SK-N-SH (cell line): Measurements from ENCODE around the gene YES1. TPM values are rescaled to one million over a fixed set of nuclear protein-coding genes. Genes with fewer than 3 reads are reported as not detected.

ENCODE experiments used
- CTCF ChIA-PET: fragments of 300-600, 350-600 bp; formaldehyde crosslinking; extraction: SDS; loops from one replicate; lab custom pipeline; 2021; lab: Yijun Ruan, JAX
- POLR2A ChIA-PET: fragments of 350-600 bp; sonication (Branson Sonifier 250); formaldehyde crosslinking; extraction: SDS; loops from one replicate; lab custom pipeline; 2020; ENCODE audit warnings: antibody characterized with exemption, inconsistent platforms; lab: Yijun Ruan, JAX
- DNase-seq: peaks from one replicate; pipeline ENCODE4 v3.0.0; 2012
- H2AFZ ChIP-seq: fragments of 200-600 bp; sonication (generic); 2 replicates; pipeline ENCODE4 v1.8.1; 2016; ENCODE audit warnings: antibody characterized with exemption, mild to moderate bottlenecking, low read depth
- H3F3A ChIP-seq: fragments of 200-600 bp; sonication (generic); replicated peaks from 2 replicates; pipeline ENCODE3; 2016; ENCODE audit warnings: antibody characterized with exemption, mild to moderate bottlenecking; ENCODE audit not compliant: insufficient read depth
- H3K27ac ChIP-seq, 2 experiments: fragments of 200-500 bp in 1 of 2; fragments of 200-600 bp in 1 of 2; sonication (Bioruptor generic) in 1 of 2; sonication (generic), shearing (Covaris generic) in 1 of 2; 2 replicates each; pipeline versions ENCODE4 v1.5.1 to v1.6.1; 2014 to 2016; ENCODE audit warnings: low read depth in 2 of 2, inconsistent platforms in 1 of 2, low read length in 1 of 2, mild to moderate bottlenecking in 1 of 2, mixed read lengths in 1 of 2
- H3K27me3 ChIP-seq: fragments of 200-600 bp; sonication (generic), shearing (Covaris generic); 2 replicates; pipeline ENCODE4 v1.6.1; 2016; ENCODE audit warnings: mixed run types; ENCODE audit not compliant: insufficient read depth
- H3K36me3 ChIP-seq, 2 experiments: fragments of 200-500 bp in 1 of 2; fragments of 200-600 bp in 1 of 2; sonication (Bioruptor generic) in 1 of 2; sonication (generic) in 1 of 2; replicated peaks in 1 of 2; 2 replicates each; pipeline versions ENCODE3 to v1.5.1; 2014 to 2016; ENCODE audit warnings: low read length in 1 of 2, mild to moderate bottlenecking in 1 of 2; ENCODE audit not compliant: insufficient read depth in 2 of 2, control insufficient read depth in 1 of 2
- H3K4me1 ChIP-seq, 2 experiments: fragments of 200-500 bp in 1 of 2; fragments of 200-600 bp in 1 of 2; sonication (Bioruptor generic) in 1 of 2; sonication (generic), shearing (Covaris generic) in 1 of 2; 2 replicates each; pipeline versions ENCODE4 v1.5.1 to v1.6.1; 2014 to 2016; ENCODE audit warnings: low read depth in 1 of 2, low read length in 1 of 2, mixed run types in 1 of 2; ENCODE audit not compliant: insufficient read depth in 2 of 2, control insufficient read depth in 1 of 2
- H3K4me2 ChIP-seq: fragments of 200-600 bp; sonication (generic), shearing (Covaris generic); 2 replicates; pipeline ENCODE4 v1.6.1; 2017; ENCODE audit warnings: mixed run types
- H3K4me3 ChIP-seq, 2 experiments: fragments of 200-500 bp in 1 of 2; fragments of 200-600 bp in 1 of 2; sonication (Bioruptor generic) in 1 of 2; sonication (generic), shearing (Covaris generic) in 1 of 2; 2 replicates each; pipeline versions ENCODE4 v1.5.1 to v1.8.1; 2014 to 2016; ENCODE audit warnings: low read depth in 2 of 2, inconsistent platforms in 1 of 2, low read length in 1 of 2, mild to moderate bottlenecking in 1 of 2, mixed read lengths in 1 of 2, moderate library complexity in 1 of 2
- H3K79me2 ChIP-seq: fragments of 200-600 bp; sonication (generic); 2 replicates; pipeline ENCODE4 v1.8.1; 2017; ENCODE audit warnings: mild to moderate bottlenecking; ENCODE audit not compliant: insufficient read depth
- H3K9ac ChIP-seq: fragments of 200-600 bp; sonication (generic); 2 replicates; pipeline ENCODE4 v1.6.1; 2017; ENCODE audit warnings: mixed run types
- H3K9me2 ChIP-seq: fragments of 200-600 bp; sonication (generic); 2 replicates; pipeline ENCODE4 v1.6.1; 2017; ENCODE audit warnings: mixed run types
- H3K9me3 ChIP-seq: fragments of 200-600 bp; sonication (generic); 2 replicates; pipeline ENCODE4 v1.6.1; 2017; ENCODE audit warnings: mixed run types, mild to moderate bottlenecking, moderate library complexity
- H4K20me1 ChIP-seq: fragments of 200-600 bp; sonication (generic); 2 replicates; pipeline ENCODE4 v1.6.1; 2017; ENCODE audit warnings: mild to moderate bottlenecking, mixed run types; ENCODE audit not compliant: insufficient read depth
- EP300 ChIP-seq, 2 experiments: IDR thresholded peaks; 2 replicates each; pipeline versions ENCODE4 v1.4.0 to v1.6.1; 2012; ENCODE audit warnings: borderline replicate concordance in 1 of 2, low read depth in 1 of 2, low read length in 1 of 2
- EZH2phosphoT487 ChIP-seq: fragments of 200-600 bp; sonication (generic); IDR thresholded peaks from 2 replicates; pipeline ENCODE4 v1.6.1; 2017; ENCODE audit warnings: low read depth, mixed run types, mild to moderate bottlenecking, antibody characterized with exemption, moderate library complexity, borderline replicate concordance
- JUND ChIP-seq: IDR thresholded peaks from 2 replicates; pipeline ENCODE4 v1.4.0; 2012
- MEF2A ChIP-seq: IDR thresholded peaks from 2 replicates; pipeline ENCODE4 v1.4.0; 2012; ENCODE audit warnings: low read depth, borderline replicate concordance
- MXI1 ChIP-seq: IDR thresholded peaks from 2 replicates; pipeline ENCODE4 v1.6.1; 2012; ENCODE audit warnings: mild to moderate bottlenecking, low read depth, low read length, improper control_type of control experiment
- RCOR1 ChIP-seq: fragments of 150-350 bp; IDR thresholded peaks from 2 replicates; pipeline ENCODE4 v1.6.1; 2017; ENCODE audit warnings: antibody characterized with exemption, low read length
- REST ChIP-seq: IDR thresholded peaks from 2 replicates; pipeline ENCODE4 v1.6.1; 2012; ENCODE audit warnings: mild to moderate bottlenecking, low read depth, low read length, moderate library complexity
- SMC3 ChIP-seq: IDR thresholded peaks from 2 replicates; pipeline ENCODE4 v1.6.1; 2012; ENCODE audit warnings: low read depth, low read length, improper control_type of control experiment
- WGBS: methylation state at CpG from one replicate; pipeline ENCODE4 v1.1.6; 2017; ENCODE audit warnings: low lambda C conversion rate; 5-methylcytosine and 5-hydroxymethylcytosine counted together
- polyA plus RNA-seq, 3 experiments: library from polyadenylated mRNA; depleted of rRNA; stranded (reverse); fragments of >200 nt; gene quantifications; 2 replicates each; pipeline ENCODE4 v1.2.3, GENCODE V29; 2012

Gene YES1
- polyA plus RNA-seq, 1 of the 3 experiments (the other 2 are of a cell fraction) = 7.9 TPM

- Histone ChIP-seq H3K4me2 (no peak overlapping the region), H3K4me3 (no peak overlapping the region), H3K27me3 (peaks cover 11% of the 10 kb centered on the region; the same call in 1 of the 2 replicates), H3K27ac (no peak overlapping the region), H3K9ac (no peak overlapping the region), H2AFZ (no peak overlapping the region), H4K20me1 (peaks cover 46% of the 10 kb centered on the region), H3K36me3 (no peaks in the 10 kb centered on the region), H3K9me3 (no peaks in the 10 kb centered on the region), H3K4me1 (no peaks in the 10 kb centered on the region; a peak in 3 of 4 replicates), H3F3A (peaks cover 4% of the 10 kb centered on the region), H3K79me2 (peaks cover 80% of the 10 kb centered on the region), H3K9me2 (no peaks in the 10 kb centered on the region)
- POLR2A ChIA-PET = interaction anchor here (0.6 kb wide), 1 partner anchor 25 kb away, joined by 4 read pairs; no protein-coding TSS in a partner anchor
- TF ChIP-seq EZH2phosphoT487 (no peak), MXI1 (no peak), REST (no peak), EP300 (IDR thresholded peaks at IDR 0.05; ENCODE audit: borderline replicate concordance in 1 of 2, low read depth in 1 of 2, low read length in 1 of 2) (no peak), SMC3 (no peak), MEF2A (no peak)
- WGBS = 37% methylated on average over 5 of the region's 5 CpGs
- DNase-seq = no peak
- CTCF ChIA-PET = interaction anchor here (1.2 kb wide), 1 partner anchor 23 kb away, joined by 6 read pairs; no protein-coding TSS in a partner anchor
Observed at GRCh38 chr18:808086-808485, 4.0 kb downstream of the YES1 start.

DNA sequence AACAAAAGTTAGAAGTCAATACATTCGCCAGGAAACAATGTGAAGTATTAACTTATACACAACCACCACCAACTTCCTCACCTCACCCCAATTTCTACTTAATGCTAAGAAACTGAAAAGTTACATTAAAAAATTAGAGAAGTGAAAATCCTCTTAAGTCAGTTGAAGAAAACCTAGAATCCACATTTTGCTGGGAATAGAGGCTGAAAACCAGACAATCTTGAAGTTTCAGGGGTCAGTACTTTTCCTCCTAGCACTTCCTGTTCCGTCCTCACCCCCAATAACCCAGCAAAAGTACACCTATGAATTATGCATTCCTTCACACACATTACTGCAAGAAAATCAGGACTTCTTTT is 6.3 kb downstream of the YES1 start:
- TF ChIP-seq SMC3 = no peak
- no peak for TF ChIP-seq JUND
- no peak for TF ChIP-seq MXI1
- TF ChIP-seq RCOR1 = no peak
- WGBS = 46% methylated on average over 2 of the region's 2 CpGs
- ChIA-PET CTCF (interaction anchor here (1.4 kb wide), 1 partner anchor 94 kb away, joined by 3 read pairs; the partner anchor contains the start of gene ENOSF1), POLR2A (no interaction called here)
- Histone ChIP-seq H3K4me1 (no peaks in the 10 kb centered on the region; a peak in 2 of 4 replicates), H3K9ac (no peak overlapping the region), H3K9me3 (no peaks in the 10 kb centered on the region), H3K79me2 (peaks cover 90% of the 10 kb centered on the region), H3K9me2 (no peaks in the 10 kb centered on the region), H3K4me2 (peak overlapping the region; percentile 1; the same call in 1 of the 2 replicates), H2AFZ (no peak overlapping the region), H3F3A (no peaks in the 10 kb centered on the region), H3K36me3 (no peaks in the 10 kb centered on the region), H3K4me3 (no peak overlapping the region), H4K20me1 (peaks cover 45% of the 10 kb centered on the region), H3K27me3 (peaks cover 11% of the 10 kb centered on the region; the same call in 1 of the 2 replicates), H3K27ac (no peak overlapping the region)
- DNase-seq = no peak
